Nephron (organoid): ENCODE results near the gene MYO1D.
A peak's percentile ranks its signal among the peaks of the same experiment; 100 is the strongest.

ENCODE experiments used
- H3K27ac Mint-ChIP-seq, 3 experiments: 2 replicates each; pipeline ENCODE4 v1.8.0; 2020; ENCODE audit warnings: mixed read lengths in 3 of 3, mild to moderate bottlenecking in 2 of 3, moderate library complexity in 1 of 3
- H3K27me3 Mint-ChIP-seq: 2 replicates; pipeline ENCODE4 v1.8.0; 2021; ENCODE audit warnings: low read depth, mild to moderate bottlenecking, moderate library complexity, mixed read lengths
- H3K36me3 Mint-ChIP-seq: 2 replicates; pipeline ENCODE4 v1.8.0; 2020; ENCODE audit warnings: low read depth, mixed read lengths
- H3K4me1 Mint-ChIP-seq: 2 replicates; pipeline ENCODE4 v1.8.0; 2020; ENCODE audit warnings: mixed read lengths
- H3K4me3 Mint-ChIP-seq, 3 experiments: 2 replicates each; pipeline ENCODE4 v1.8.0; 2020; ENCODE audit warnings: mild to moderate bottlenecking in 3 of 3, mixed read lengths in 3 of 3, moderate library complexity in 2 of 3
- H3K9me3 Mint-ChIP-seq: 2 replicates; pipeline ENCODE4 v1.8.0; 2020; ENCODE audit warnings: mixed read lengths
- CTCF ChIP-seq, 3 experiments: fragments of 200-600 bp; sonication (generic); IDR thresholded peaks; one replicate each; pipeline ENCODE4 v1.5.0; 2021; ENCODE audit warnings: antibody characterized with exemption in 3 of 3; ENCODE audit not compliant: unreplicated experiment in 3 of 3

The MYO1D gene

GRCh38 chr17:32834104-32834503 is 42.8 kb downstream of the MYO1D start:
- Mint-ChIP-seq H3K9me3 (no peaks in the 10 kb centered on the region), H3K36me3 (peaks cover 3% of the 10 kb centered on the region), H3K4me1 (no peaks in the 10 kb centered on the region), H3K4me3 (no peak overlapping the region), H3K27me3 (peaks cover 8% of the 10 kb centered on the region), H3K27ac (no peak overlapping the region)
- no peak for TF ChIP-seq CTCF (IDR thresholded peaks at IDR 0.05; ENCODE audit: unreplicated experiment in 3 of 3)

GRCh38 chr17:32833526-32833925 is 43.4 kb downstream of the MYO1D start:
- no peaks in the 10 kb centered on the region for H3K4me1 Mint-ChIP-seq
- H3K4me3 Mint-ChIP-seq: no peak overlapping the region
- peaks cover 8% of the 10 kb centered on the region for H3K27me3 Mint-ChIP-seq
- TF ChIP-seq CTCF (IDR thresholded peaks at IDR 0.05; ENCODE audit: unreplicated experiment in 3 of 3): no peak
- H3K27ac Mint-ChIP-seq: no peak overlapping the region
- no peaks in the 10 kb centered on the region for H3K9me3 Mint-ChIP-seq
- peaks cover 3% of the 10 kb centered on the region for H3K36me3 Mint-ChIP-seq

- Mint-ChIP-seq H3K4me3 (no peak overlapping the region), H3K4me1 (peaks cover under 1% of the 10 kb centered on the region), H3K27me3 (peaks cover 8% of the 10 kb centered on the region), H3K36me3 (peaks cover 3% of the 10 kb centered on the region), H3K9me3 (no peaks in the 10 kb centered on the region), H3K27ac (no peak overlapping the region)
- TF ChIP-seq CTCF (IDR thresholded peaks at IDR 0.05; ENCODE audit: unreplicated experiment in 3 of 3): no peak
Measured at GRCh38 chr17:32833076-32833475, 43.8 kb downstream of the MYO1D start.

- Mint-ChIP-seq H3K27me3 (peaks cover 8% of the 10 kb centered on the region), H3K4me1 (peaks cover 6% of the 10 kb centered on the region), H3K9me3 (no peaks in the 10 kb centered on the region), H3K4me3 (no peak overlapping the region), H3K36me3 (peaks cover 3% of the 10 kb centered on the region), H3K27ac (no peak overlapping the region)
- TF ChIP-seq CTCF (IDR thresholded peaks at IDR 0.05; ENCODE audit: unreplicated experiment in 3 of 3): no peak
Measured at GRCh38 chr17:32831627-32832243, 45.2 kb downstream of the MYO1D start.

GRCh38 chr17:32831223-32831622 is 45.7 kb downstream of the MYO1D start:
- Mint-ChIP-seq H3K36me3 (peaks cover 3% of the 10 kb centered on the region), H3K9me3 (no peaks in the 10 kb centered on the region), H3K27ac (no peak overlapping the region), H3K4me1 (peaks cover 6% of the 10 kb centered on the region), H3K27me3 (peaks cover 8% of the 10 kb centered on the region), H3K4me3 (no peak overlapping the region)
- TF ChIP-seq CTCF (IDR thresholded peaks at IDR 0.05; ENCODE audit: unreplicated experiment in 3 of 3): no peak

- H3K4me1 Mint-ChIP-seq: peaks cover 6% of the 10 kb centered on the region
Measured at GRCh38 chr17:32828822-32829221, 48.1 kb downstream of the MYO1D start.

More at GRCh38 chr17:32828822-32829221, 48.1 kb downstream of the MYO1D start:
- H3K27me3 Mint-ChIP-seq: peaks cover 8% of the 10 kb centered on the region
- H3K9me3 Mint-ChIP-seq: no peaks in the 10 kb centered on the region
- peak overlapping the region in 1 of 3 experiments; percentile 7 for H3K27ac Mint-ChIP-seq
- no peaks in the 10 kb centered on the region for H3K36me3 Mint-ChIP-seq
- no peak overlapping the region for H3K4me3 Mint-ChIP-seq
- TF ChIP-seq CTCF (IDR thresholded peaks at IDR 0.05; ENCODE audit: unreplicated experiment in 3 of 3): no peak
